Measurements from ENCODE around the gene TSC2. TPM values are rescaled to one million over a fixed set of nuclear protein-coding genes. Genes with fewer than 3 reads are reported as not detected.

The TSC2 gene
- total and polyA plus RNA-seq, 9 of the 15 experiments (the other 6 are each of a cell fraction or from before 2014, with no cell fraction given): 1.3 to 68.1 (median 16.6) TPM

DNA sequence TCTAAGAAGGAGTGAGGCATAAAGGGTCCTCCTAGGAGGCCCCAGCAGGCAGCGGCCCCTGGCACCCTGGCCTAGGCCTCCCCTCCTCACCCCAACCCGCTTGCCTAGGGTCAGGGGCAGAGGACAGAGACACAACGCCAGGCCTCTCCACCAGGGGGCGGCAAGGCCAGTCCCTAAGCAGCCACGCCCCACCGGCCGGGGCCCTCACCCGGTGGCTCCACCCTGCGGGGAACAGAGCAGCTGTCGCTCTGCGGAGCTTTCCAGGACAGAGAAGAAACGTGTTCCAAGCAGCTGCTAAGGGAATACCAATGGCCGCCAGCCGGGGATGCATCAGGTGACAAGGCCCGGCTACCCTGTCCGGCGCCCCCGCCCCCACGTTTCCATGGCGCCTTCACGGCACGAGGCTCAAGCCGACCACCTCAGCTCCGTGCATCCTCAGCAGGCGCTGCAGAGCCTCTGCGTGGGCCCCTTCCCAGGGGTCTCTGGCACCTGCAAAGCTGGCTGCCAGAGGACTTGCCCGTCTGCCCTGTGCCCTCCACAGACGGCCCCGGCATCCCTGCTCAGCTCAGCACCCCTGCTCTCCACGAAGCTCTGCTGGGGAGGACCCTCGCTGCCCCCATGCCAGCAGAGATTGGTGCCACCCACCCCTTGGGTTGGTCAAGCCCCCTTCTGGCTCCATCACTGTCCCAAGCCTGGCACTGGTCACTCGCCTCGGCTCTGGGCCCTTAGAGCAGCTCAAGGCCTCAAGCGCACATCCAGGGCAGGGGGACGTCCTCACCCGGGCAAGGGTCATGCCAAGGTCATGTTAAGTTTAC lies 43.8 kb upstream of the TSC2 start (continued):
- TF ChIP-seq, protein P1, sequence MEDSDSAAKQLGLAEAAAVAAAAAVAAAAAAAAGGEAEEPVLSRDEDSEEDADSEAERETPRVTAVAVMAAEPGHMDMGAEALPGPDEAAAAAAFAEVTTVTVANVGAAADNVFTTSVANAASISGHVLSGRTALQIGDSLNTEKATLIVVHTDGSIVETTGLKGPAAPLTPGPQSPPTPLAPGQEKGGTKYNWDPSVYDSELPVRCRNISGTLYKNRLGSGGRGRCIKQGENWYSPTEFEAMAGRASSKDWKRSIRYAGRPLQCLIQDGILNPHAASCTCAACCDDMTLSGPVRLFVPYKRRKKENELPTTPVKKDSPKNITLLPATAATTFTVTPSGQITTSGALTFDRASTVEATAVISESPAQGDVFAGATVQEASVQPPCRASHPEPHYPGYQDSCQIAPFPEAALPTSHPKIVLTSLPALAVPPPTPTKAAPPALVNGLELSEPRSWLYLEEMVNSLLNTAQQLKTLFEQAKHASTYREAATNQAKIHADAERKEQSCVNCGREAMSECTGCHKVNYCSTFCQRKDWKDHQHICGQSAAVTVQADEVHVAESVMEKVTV (CRISPR knock-in tag; IDR thresholded peaks at IDR 0.05): no peak
- TF ChIP-seq ZFPM2 (CRISPR knock-in tag; IDR thresholded peaks at IDR 0.05) (no peak), MAFK (IDR thresholded peaks at IDR 0.05; ENCODE audit: low read length) (no peak), SAFB2 (IDR thresholded peaks at IDR 0.05; ENCODE audit: borderline replicate concordance, low read depth, low read length, severe bottlenecking) (no peak), BHLHE40 (IDR thresholded peaks at IDR 0.05; ENCODE audit: low read length) (peak; percentile 74; the same call in 1 of the 2 replicates), ARNT (IDR thresholded peaks at IDR 0.05) (peak in 1 of 2 experiments; percentile 33; a peak in 1 of 4 replicates), MEIS2 (IDR thresholded peaks at IDR 0.05; ENCODE audit: partially characterized antibody) (peak; percentile 47), NRF1 (conservative IDR thresholded peaks at IDR 0.05 in 1 of 2, IDR thresholded peaks at IDR 0.05 in 1 of 2) (peak in 1 of 2 experiments; percentile 27; a peak in 2 of 4 replicates), LEF1 (IDR thresholded peaks at IDR 0.05) (no peak), SMARCB1 (IDR thresholded peaks at IDR 0.05; ENCODE audit: insufficient read length, low read depth) (no peak), TEAD1 (CRISPR knock-in tag; IDR thresholded peaks at IDR 0.05) (0 out of 4 replicates have a peak, but pooled peaks of 1 of the 2 experiments have one; percentile 12), USF1 (CRISPR knock-in tag; IDR thresholded peaks at IDR 0.05) (no peak; the same call in 1 of the 2 replicates), NCOA6 (IDR thresholded peaks at IDR 0.05) (no peak), GATAD2B (IDR thresholded peaks at IDR 0.05; ENCODE audit: borderline replicate concordance) (no peak), FOXJ2 (tag; IDR thresholded peaks at IDR 0.05) (no peak)
- TF ChIP-seq, protein P2, sequence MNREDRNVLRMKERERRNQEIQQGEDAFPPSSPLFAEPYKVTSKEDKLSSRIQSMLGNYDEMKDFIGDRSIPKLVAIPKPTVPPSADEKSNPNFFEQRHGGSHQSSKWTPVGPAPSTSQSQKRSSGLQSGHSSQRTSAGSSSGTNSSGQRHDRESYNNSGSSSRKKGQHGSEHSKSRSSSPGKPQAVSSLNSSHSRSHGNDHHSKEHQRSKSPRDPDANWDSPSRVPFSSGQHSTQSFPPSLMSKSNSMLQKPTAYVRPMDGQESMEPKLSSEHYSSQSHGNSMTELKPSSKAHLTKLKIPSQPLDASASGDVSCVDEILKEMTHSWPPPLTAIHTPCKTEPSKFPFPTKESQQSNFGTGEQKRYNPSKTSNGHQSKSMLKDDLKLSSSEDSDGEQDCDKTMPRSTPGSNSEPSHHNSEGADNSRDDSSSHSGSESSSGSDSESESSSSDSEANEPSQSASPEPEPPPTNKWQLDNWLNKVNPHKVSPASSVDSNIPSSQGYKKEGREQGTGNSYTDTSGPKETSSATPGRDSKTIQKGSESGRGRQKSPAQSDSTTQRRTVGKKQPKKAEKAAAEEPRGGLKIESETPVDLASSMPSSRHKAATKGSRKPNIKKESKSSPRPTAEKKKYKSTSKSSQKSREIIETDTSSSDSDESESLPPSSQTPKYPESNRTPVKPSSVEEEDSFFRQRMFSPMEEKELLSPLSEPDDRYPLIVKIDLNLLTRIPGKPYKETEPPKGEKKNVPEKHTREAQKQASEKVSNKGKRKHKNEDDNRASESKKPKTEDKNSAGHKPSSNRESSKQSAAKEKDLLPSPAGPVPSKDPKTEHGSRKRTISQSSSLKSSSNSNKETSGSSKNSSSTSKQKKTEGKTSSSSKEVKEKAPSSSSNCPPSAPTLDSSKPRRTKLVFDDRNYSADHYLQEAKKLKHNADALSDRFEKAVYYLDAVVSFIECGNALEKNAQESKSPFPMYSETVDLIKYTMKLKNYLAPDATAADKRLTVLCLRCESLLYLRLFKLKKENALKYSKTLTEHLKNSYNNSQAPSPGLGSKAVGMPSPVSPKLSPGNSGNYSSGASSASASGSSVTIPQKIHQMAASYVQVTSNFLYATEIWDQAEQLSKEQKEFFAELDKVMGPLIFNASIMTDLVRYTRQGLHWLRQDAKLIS (CRISPR knock-in tag; IDR thresholded peaks at IDR 0.05): no peak
- TF ChIP-seq, protein P3, sequence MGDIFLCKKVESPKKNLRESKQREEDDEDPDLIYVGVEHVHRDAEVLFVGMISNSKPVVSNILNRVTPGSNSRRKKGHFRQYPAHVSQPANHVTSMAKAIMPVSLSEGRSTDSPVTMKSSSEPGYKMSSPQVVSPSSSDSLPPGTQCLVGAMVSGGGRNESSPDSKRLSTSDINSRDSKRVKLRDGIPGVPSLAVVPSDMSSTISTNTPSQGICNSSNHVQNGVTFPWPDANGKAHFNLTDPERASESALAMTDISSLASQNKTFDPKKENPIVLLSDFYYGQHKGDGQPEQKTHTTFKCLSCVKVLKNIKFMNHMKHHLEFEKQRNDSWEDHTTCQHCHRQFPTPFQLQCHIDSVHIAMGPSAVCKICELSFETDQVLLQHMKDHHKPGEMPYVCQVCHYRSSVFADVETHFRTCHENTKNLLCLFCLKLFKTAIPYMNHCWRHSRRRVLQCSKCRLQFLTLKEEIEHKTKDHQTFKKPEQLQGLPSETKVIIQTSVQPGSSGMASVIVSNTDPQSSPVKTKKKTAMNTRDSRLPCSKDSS (IDR thresholded peaks at IDR 0.05; ENCODE audit: low read depth, partially characterized antibody): no peak

Data from K562 (cell line).